HCT116 (cell line): ENCODE data around the gene NEO1. TPM values are rescaled to one million over a fixed set of nuclear protein-coding genes. Genes with fewer than 3 reads are reported as not detected.

Source experiments
- ATAC-seq: fragments of 200-7000 bp; cut with Tn5 transposase; 2 replicates; pipeline ENCODE4 v1.9.1; 2020; ENCODE audit warnings: mild to moderate bottlenecking, moderate library complexity
- BruUV-seq: library from RNA; stranded (reverse); fragments of 400-500 nt; replicated peaks from 2 replicates; lab custom pipeline; 2021; lab: Mats Ljungman, UMichigan
- CTCF ChIA-PET: fragments of 300-600 bp; sonication (Branson Sonifier 250); formaldehyde crosslinking; loops from one replicate; lab custom pipeline; 2021; ENCODE audit warnings: antibody characterized with exemption; lab: Charles Lee
- POLR2A ChIA-PET: fragments of 300-600, 350-600 bp; sonication (Branson Sonifier 250); formaldehyde crosslinking; loops from one replicate; lab custom pipeline; 2021; ENCODE audit warnings: antibody characterized with exemption; lab: Charles Lee
- RAD21 ChIA-PET, 2 experiments: fragments of 300-600 bp; sonication (Branson Sonifier 250); formaldehyde crosslinking; loops; one replicate each; lab custom pipeline; 2023; ENCODE audit warnings: low total read pairs in 2 of 2; ENCODE audit not compliant: uncharacterized antibody in 2 of 2, unreplicated experiment in 2 of 2, low non-redundant PET in 1 of 2; lab: Charles Lee
- DNase-seq: peaks from one replicate; pipeline ENCODE4 v3.0.0-alpha.2; 2010; ENCODE audit warnings: low read depth, low spot score
- H2AFZ ChIP-seq: fragments of 200-600 bp; shearing (Covaris generic), sonication (generic); 2 replicates; pipeline ENCODE4 v1.6.1; 2017; ENCODE audit warnings: low read depth, mixed run types, mixed read lengths, antibody characterized with exemption, low read length; ENCODE audit not compliant: poor library complexity, severe bottlenecking
- H3K27ac ChIP-seq: 2 replicates; pipeline ENCODE4 v1.5.1; 2012; ENCODE audit warnings: low read depth, low read length
- H3K27me3 ChIP-seq: fragments of 200-600 bp; sonication (generic); 2 replicates; pipeline ENCODE4 v1.6.1; 2016; ENCODE audit warnings: mixed run types, low read length, mixed read lengths; ENCODE audit not compliant: insufficient read depth
- H3K36me3 ChIP-seq, 2 experiments: fragments of 200-500 bp in 1 of 2; fragments of 200-600 bp in 1 of 2; sonication (Bioruptor generic) in 1 of 2; sonication (generic) in 1 of 2; 2 replicates each; pipeline versions ENCODE4 v1.5.1 to v1.6.1; 2014 to 2016; ENCODE audit warnings: low read length in 2 of 2, inconsistent platforms in 1 of 2, mixed read lengths in 1 of 2, mixed run types in 1 of 2; ENCODE audit not compliant: insufficient read depth in 2 of 2, control insufficient read depth in 1 of 2
- H3K4me1 ChIP-seq, 2 experiments: fragments of 200-600 bp in 1 of 2; sonication (generic) in 1 of 2; 2 replicates each; pipeline versions ENCODE4 v1.5.1 to v1.6.1; 2012 to 2017; ENCODE audit warnings: low read length in 2 of 2, inconsistent platforms in 1 of 2, mild to moderate bottlenecking in 1 of 2, mixed read lengths in 1 of 2, mixed run types in 1 of 2, moderate library complexity in 1 of 2; ENCODE audit not compliant: insufficient read depth in 2 of 2, control insufficient read depth in 1 of 2
- H3K4me2 ChIP-seq: fragments of 200-600 bp; sonication (generic); 2 replicates; pipeline ENCODE4 v1.6.1; 2017; ENCODE audit warnings: mixed run types, low read length, mixed read lengths
- H3K4me3 ChIP-seq, 2 experiments: fragments of 200-600 bp in 1 of 2; sonication (generic) in 1 of 2; replicated peaks in 1 of 2; 2 replicates each; pipeline ENCODE4 v1.5.1; 2011 to 2016; ENCODE audit warnings: low read length in 2 of 2, control low read depth in 1 of 2, low read depth in 1 of 2, mild to moderate bottlenecking in 1 of 2, mixed read lengths in 1 of 2, mixed run types in 1 of 2
- H3K79me2 ChIP-seq: fragments of 200-600 bp; sonication (generic); 2 replicates; pipeline ENCODE4 v1.6.1; 2017; ENCODE audit warnings: mild to moderate bottlenecking, mixed run types, low read length, moderate library complexity, mixed read lengths; ENCODE audit not compliant: insufficient read depth
- H3K9ac ChIP-seq: fragments of 200-600 bp; sonication (generic); 2 replicates; pipeline ENCODE4 v1.6.1; 2016; ENCODE audit warnings: low read length, mixed read lengths
- H3K9me2 ChIP-seq: fragments of 200-600 bp; sonication (generic), shearing (Covaris generic); 2 replicates; pipeline ENCODE4 v1.6.1; 2017; ENCODE audit warnings: mixed run types, mild to moderate bottlenecking, moderate library complexity; ENCODE audit not compliant: insufficient read depth
- H3K9me3 ChIP-seq, 2 experiments: fragments of 200-500 bp in 1 of 2; fragments of 200-600 bp in 1 of 2; sonication (Bioruptor generic) in 1 of 2; sonication (generic) in 1 of 2; 2 replicates each; pipeline ENCODE4 v1.6.1; 2014 to 2017; ENCODE audit warnings: low read length in 2 of 2, mixed read lengths in 2 of 2, inconsistent platforms in 1 of 2, low read depth in 1 of 2, mild to moderate bottlenecking in 1 of 2, mixed run types in 1 of 2, moderate library complexity in 1 of 2; ENCODE audit not compliant: control insufficient read depth in 1 of 2, insufficient read depth in 1 of 2
- H4K20me1 ChIP-seq: fragments of 200-600 bp; sonication (generic), shearing (Covaris generic); 2 replicates; pipeline ENCODE4 v1.6.1; 2017; ENCODE audit warnings: mixed run types, mild to moderate bottlenecking, moderate library complexity; ENCODE audit not compliant: insufficient read depth
- ATF3 ChIP-seq: IDR thresholded peaks from 2 replicates; pipeline ENCODE4 v1.6.1; 2012
- CBX3 ChIP-seq: IDR thresholded peaks from 2 replicates; pipeline ENCODE4 v1.6.1; 2012; ENCODE audit warnings: low read depth
- CEBPB ChIP-seq: IDR thresholded peaks from 2 replicates; pipeline ENCODE4 v1.6.1; 2012; ENCODE audit warnings: low read depth
- FOSL1 ChIP-seq: IDR thresholded peaks from 2 replicates; pipeline ENCODE4 v1.6.1; 2012; ENCODE audit warnings: low read depth
- POLR2A ChIP-seq: IDR thresholded peaks from 2 replicates; pipeline ENCODE4 v1.7.0; 2011; ENCODE audit warnings: borderline replicate concordance; ENCODE audit not compliant: insufficient read depth, insufficient read length; ENCODE audit errors: extremely low read depth
- POLR2AphosphoS5 ChIP-seq: IDR thresholded peaks from 2 replicates; pipeline ENCODE4 v1.6.1; 2011; ENCODE audit warnings: mild to moderate bottlenecking, low read depth, low read length, moderate library complexity
- REST ChIP-seq: IDR thresholded peaks from 2 replicates; pipeline ENCODE4 v1.6.1; 2012; ENCODE audit warnings: low read depth
- SP1 ChIP-seq: IDR thresholded peaks from 2 replicates; pipeline ENCODE4 v1.6.1; 2012; ENCODE audit warnings: low read depth
- TCF7L2 ChIP-seq: IDR thresholded peaks from 2 replicates; pipeline ENCODE4 v1.7.0; 2011; ENCODE audit warnings: borderline replicate concordance, inconsistent platforms; ENCODE audit not compliant: insufficient read depth, insufficient read length; ENCODE audit errors: extremely low read depth
- YY1 ChIP-seq: IDR thresholded peaks from 2 replicates; pipeline ENCODE4 v1.6.1; 2011; ENCODE audit warnings: low read length, low read depth, moderate library complexity, mild to moderate bottlenecking; ENCODE audit not compliant: insufficient replicate concordance; ENCODE audit errors: extremely low read depth
- intact Hi-C: fragments of 100-400 bp; cut with micrococcal nuclease; formaldehyde crosslinking; loops from 2 replicates; pipeline ENCODE4 v1.10.0; 2022
- total RNA-seq: library from RNA; stranded (reverse); gene quantifications from one replicate; pipeline ENCODE4 v1.2.1, GENCODE V29; 2021; ENCODE audit not compliant: unreplicated experiment
- TF ChIP-seq, protein P1 (sequence below): IDR thresholded peaks from 2 replicates; pipeline ENCODE4 v1.6.1; 2012

NEO1 gene
- total RNA-seq, 1 experiment from 2014 or later: 30.0 TPM

GRCh38 chr15:73346735-73347312, 294.6 kb downstream of the NEO1 start:
- peak; percentile 13 for DNase-seq
- H2AFZ ChIP-seq: no peak overlapping the region
- peak; percentile 78 for ATAC-seq
- ChIA-PET CTCF (no interaction called here), RAD21 (no interaction called here), POLR2A (no interaction called here)
- H3K27ac ChIP-seq: no peak overlapping the region
- TF ChIP-seq REST (peak; percentile 97), CBX3 (0 out of 2 replicates have a peak, but pooled peaks have one; percentile 35)
- TF ChIP-seq, protein P1, sequence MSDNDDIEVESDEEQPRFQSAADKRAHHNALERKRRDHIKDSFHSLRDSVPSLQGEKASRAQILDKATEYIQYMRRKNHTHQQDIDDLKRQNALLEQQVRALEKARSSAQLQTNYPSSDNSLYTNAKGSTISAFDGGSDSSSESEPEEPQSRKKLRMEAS: no peak
- no peaks in the 10 kb centered on the region for H3K9me3 ChIP-seq
- intact Hi-C loops: no loop called here
- H3K4me3 ChIP-seq: no peak overlapping the region
- peaks cover 36% of the 10 kb centered on the region; the same call in 1 of the 2 replicates for H3K27me3 ChIP-seq
- no TSS peak for BruUV-seq
- H3K4me1 ChIP-seq: peaks cover 0 to 10% of the 10 kb centered on the region in 2 experiments; a peak in 1 of 4 replicates
- no peaks in the 10 kb centered on the region for H3K9me2 ChIP-seq
- no peaks in the 10 kb centered on the region for H3K79me2 ChIP-seq
- no peaks in the 10 kb centered on the region for H3K36me3 ChIP-seq
- no peak overlapping the region for H3K4me2 ChIP-seq
- H4K20me1 ChIP-seq: no peaks in the 10 kb centered on the region
- H3K9ac ChIP-seq: no peak overlapping the region

DNA sequence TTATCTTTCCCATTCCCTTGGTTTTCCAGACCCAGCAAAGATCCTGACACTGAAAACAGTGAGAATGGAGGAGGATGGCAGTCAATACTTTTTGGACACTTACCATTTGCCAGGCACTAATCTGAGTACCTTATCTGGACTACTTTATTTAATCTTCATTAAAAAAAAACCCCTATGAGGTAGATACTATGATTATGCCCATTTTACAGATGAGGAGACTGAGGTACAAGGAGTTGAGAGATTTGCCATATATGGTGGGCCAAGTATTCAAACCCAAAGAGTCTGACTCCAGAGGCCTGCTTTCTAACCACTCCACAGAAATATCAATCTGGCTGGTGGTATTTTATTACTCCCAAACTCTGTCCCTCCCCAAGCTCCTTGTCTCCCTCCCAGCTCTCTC, 296.9 kb downstream of the NEO1 start:
- H3K27me3 ChIP-seq: peaks cover 41% of the 10 kb centered on the region; the same call in 1 of the 2 replicates
- H3K9ac ChIP-seq: no peak overlapping the region
- H3K9me3 ChIP-seq: no peaks in the 10 kb centered on the region
- no peak overlapping the region for H3K4me3 ChIP-seq
- intact Hi-C loops: no loop called here
- RAD21 ChIA-PET: no interaction called here
- H3K79me2 ChIP-seq: no peaks in the 10 kb centered on the region
- POLR2A ChIA-PET: no interaction called here
- no peaks in the 10 kb centered on the region for H3K36me3 ChIP-seq
- no TSS peak for BruUV-seq
- H2AFZ ChIP-seq: no peak overlapping the region
- DNase-seq (no peak), ATAC-seq (no peak)
- H3K27ac ChIP-seq: no peak overlapping the region
- no peaks in the 10 kb centered on the region for H4K20me1 ChIP-seq
- CTCF ChIA-PET: no interaction called here
- no peak overlapping the region for H3K4me2 ChIP-seq
- H3K9me2 ChIP-seq: no peaks in the 10 kb centered on the region
- peaks cover 3 to 10% of the 10 kb centered on the region in 2 experiments; a peak in 3 of 4 replicates for H3K4me1 ChIP-seq
- TF ChIP-seq CBX3 (no peak), FOSL1 (no peak), SP1 (no peak), REST (no peak), POLR2AphosphoS5 (no peak), CEBPB (no peak), POLR2A (no peak), ATF3 (no peak), YY1 (no peak), TCF7L2 (no peak)
- TF ChIP-seq, protein P1: no peak
